PFSK-1 (cell line): ENCODE results near the gene COX6B1. TPM values are rescaled to one million over a fixed set of nuclear protein-coding genes. Genes with fewer than 3 reads are reported as not detected.

Experiments
- FOXP2 ChIP-seq: optimal IDR thresholded peaks from 2 replicates; pipeline ENCODE3; 2011; ENCODE audit warnings: borderline replicate concordance, control low read depth, inconsistent platforms; ENCODE audit not compliant: insufficient read depth; ENCODE audit errors: extremely low read length, extremely low read depth
- POLR2AphosphoS5 ChIP-seq: IDR thresholded peaks from 2 replicates; pipeline ENCODE4 v1.6.1; 2012; ENCODE audit warnings: low read depth, mild to moderate bottlenecking, control low read depth, low read length, moderate library complexity
- REST ChIP-seq, 2 experiments: IDR thresholded peaks; 2 replicates each; pipeline versions ENCODE4 v1.6.1 to v1.8.0; 2011 to 2012; ENCODE audit warnings: low read depth in 2 of 2, low read length in 2 of 2, control low read depth in 1 of 2, inconsistent platforms in 1 of 2, mild to moderate bottlenecking in 1 of 2, moderate library complexity in 1 of 2; ENCODE audit not compliant: insufficient read depth in 1 of 2
- SIN3A ChIP-seq: IDR thresholded peaks from 2 replicates; pipeline ENCODE4 v1.6.1; 2012; ENCODE audit warnings: mild to moderate bottlenecking, low read length, moderate library complexity, borderline replicate concordance; ENCODE audit not compliant: insufficient read depth
- TAF1 ChIP-seq: IDR thresholded peaks from 2 replicates; pipeline ENCODE4 v1.6.1; 2012; ENCODE audit warnings: low read length, control low read depth, borderline replicate concordance; ENCODE audit not compliant: insufficient read depth
- polyA plus RNA-seq: library from polyadenylated mRNA; unstranded; fragments of >200 nt; gene quantifications from one replicate; pipeline ENCODE4 v1.2.1, GENCODE V29; 2012; ENCODE audit warnings: low read depth, missing spikeins; ENCODE audit not compliant: insufficient read length

Gene COX6B1
- 338 TPM for polyA plus RNA-seq

GRCh38 chr19:35648017-35648961 is at the start of gene COX6B1:
COX6B1 (plus strand) TSS chr19:35648323; CDS start chr19:35651244, 2,921 bp downstream.
- TF ChIP-seq REST (IDR thresholded peaks at IDR 0.05; ENCODE audit: insufficient read depth in 1 of 2, low read depth in 2 of 2, low read length in 2 of 2) (peak in 1 of 2 experiments; percentile 32; a peak in 1 of 4 replicates), SIN3A (0 out of 2 replicates have a peak, but pooled peaks have one; percentile 29), FOXP2 (no peak), POLR2AphosphoS5 (peak; percentile 99), TAF1 (peak; percentile 92)

- TF ChIP-seq TAF1 (no peak), FOXP2 (no peak), POLR2AphosphoS5 (no peak), REST (IDR thresholded peaks at IDR 0.05; ENCODE audit: insufficient read depth in 1 of 2, low read depth in 2 of 2, low read length in 2 of 2) (no peak), SIN3A (no peak)
These were observed 46.2 kb upstream of the COX6B1 start for GRCh38 chr19:35601971-35602370.

GRCh38 chr19:35607661-35608060 is 40.5 kb upstream of the COX6B1 start:
- no peak for TF ChIP-seq TAF1
- TF ChIP-seq SIN3A = no peak
- TF ChIP-seq POLR2AphosphoS5 = no peak
- TF ChIP-seq FOXP2 = no peak
- TF ChIP-seq REST (IDR thresholded peaks at IDR 0.05; ENCODE audit: insufficient read depth in 1 of 2, low read depth in 2 of 2, low read length in 2 of 2) = no peak

DNA sequence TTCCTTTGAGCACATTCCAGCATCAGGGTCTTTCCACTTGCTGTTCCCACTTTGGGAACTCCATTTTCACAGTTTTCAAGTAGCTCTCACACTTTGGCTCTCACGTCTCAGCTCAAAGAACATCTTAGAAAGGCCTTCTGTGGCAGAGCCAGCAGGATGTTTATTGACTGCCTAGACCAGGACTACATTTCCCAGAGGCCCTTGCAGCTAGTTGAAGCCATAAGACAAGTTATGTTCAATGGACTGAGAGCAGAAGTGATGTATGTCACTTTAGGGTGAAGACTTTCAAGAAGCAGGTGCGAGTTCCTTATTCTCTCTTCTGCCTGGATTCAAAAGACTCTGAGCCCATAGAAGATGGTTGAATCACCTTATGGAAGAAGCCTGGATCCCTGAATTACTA is 39.9 kb upstream of the COX6B1 start:
- TF ChIP-seq POLR2AphosphoS5 = no peak
- TF ChIP-seq REST (IDR thresholded peaks at IDR 0.05; ENCODE audit: insufficient read depth in 1 of 2, low read depth in 2 of 2, low read length in 2 of 2) = no peak
- TF ChIP-seq FOXP2 = no peak
- TF ChIP-seq TAF1 = no peak
- TF ChIP-seq SIN3A = no peak
